Gastrocnemius medialis (tissue), 4 donors: ENCODE measurements around the gene PNMA8C.

Experiments used
- CTCF ChIP-seq, 5 experiments: fragments of 450-650 bp in 3 of 5; fragments of 200-600 bp in 2 of 5; sonication (generic) in 2 of 5; IDR thresholded peaks in 4 of 5; conservative IDR thresholded peaks in 1 of 5; 1 replicate in 4 of 5; 2 replicates in 1 of 5; pipeline ENCODE4 v1.5.1; 2016 to 2019; ENCODE audit warnings: antibody characterized with exemption in 5 of 5, mild to moderate bottlenecking in 3 of 5, moderate library complexity in 3 of 5
- POLR2A ChIP-seq, 2 donors: fragments of 450-650 bp; IDR thresholded peaks; one replicate each; pipeline ENCODE4 v1.6.1; 2017; ENCODE audit warnings: antibody characterized with exemption in 2 of 2, mild to moderate bottlenecking in 2 of 2, moderate library complexity in 2 of 2

- no peak for TF ChIP-seq POLR2A (IDR thresholded peaks at IDR 0.05)
- no peak for TF ChIP-seq CTCF (IDR thresholded peaks at IDR 0.05 in 4 of 5, conservative IDR thresholded peaks at IDR 0.05 in 1 of 5)
Observed at GRCh38 chr19:46381346-46381745, 47.4 kb downstream of the PNMA8C start.
